GM19455 (cell line): ENCODE measurements around the gene SEC24D.
"Not testable (repeated sequence)": the region's sequence is repeated elsewhere in the genome, so short reads cannot be mapped to it uniquely, and the experiment has no call there.

Source experiments
- ATAC-seq: cut with Tn5 transposase; IDR thresholded peaks from one replicate; pipeline ENCODE4 v1.9.1; 2021; ENCODE audit not compliant: unreplicated experiment

SEC24D gene

GRCh38 chr4:118835571-118836300 lies at the start of gene SEC24D:
Gene SEC24D, minus strand, starts transcription at chr4:118836126. Its CDS starts 2,430 bp downstream, at chr4:118833696.
- peak; percentile 65 for ATAC-seq

- ATAC-seq = no peak
Observed at GRCh38 chr4:118884716-118885115, 48.8 kb upstream of the SEC24D start.

GRCh38 chr4:118883861-118884260 lies 47.9 kb upstream of the SEC24D start:
- ATAC-seq = no peak

GRCh38 chr4:118881512-118882146 lies 45.7 kb upstream of the SEC24D start:
- no peak for ATAC-seq

GRCh38 chr4:118879409-118879808 lies 43.5 kb upstream of the SEC24D start:
- ATAC-seq = no peak

GRCh38 chr4:118878507-118878906 lies 42.6 kb upstream of the SEC24D start:
- ATAC-seq = not testable (repeated sequence)

- no peak for ATAC-seq
Observed at GRCh38 chr4:118877797-118878196, 41.9 kb upstream of the SEC24D start.

GRCh38 chr4:118872181-118872580 lies 36.3 kb upstream of the SEC24D start:
- no peak for ATAC-seq

- no peak for ATAC-seq
Observed at GRCh38 chr4:118869808-118870342, 33.9 kb upstream of the SEC24D start.

GRCh38 chr4:118867311-118868067 lies 31.6 kb upstream of the SEC24D start:
- ATAC-seq = no peak

- ATAC-seq = no peak
Observed at GRCh38 chr4:118866442-118866841, 30.5 kb upstream of the SEC24D start.

- no peak for ATAC-seq
Observed at GRCh38 chr4:118865091-118865708, 29.3 kb upstream of the SEC24D start.

GRCh38 chr4:118858779-118859178 lies 22.9 kb upstream of the SEC24D start:
- no peak for ATAC-seq

GRCh38 chr4:118857760-118858159 lies 21.8 kb upstream of the SEC24D start:
- ATAC-seq = no peak

- peak; percentile 90 for ATAC-seq
Observed at GRCh38 chr4:118850488-118851173, 14.7 kb upstream of the SEC24D start.

GRCh38 chr4:118849867-118850487 lies 14.1 kb upstream of the SEC24D start:
- ATAC-seq = no peak

GRCh38 chr4:118848901-118849300 lies 13.0 kb upstream of the SEC24D start:
- ATAC-seq = no peak

GRCh38 chr4:118848242-118848641 lies 12.3 kb upstream of the SEC24D start:
- ATAC-seq = no peak

GRCh38 chr4:118846979-118847378 lies 11.1 kb upstream of the SEC24D start:
- no peak for ATAC-seq

- ATAC-seq = no peak
Observed at GRCh38 chr4:118845552-118846050, 9.7 kb upstream of the SEC24D start.
